ENCODE results near the gene SLC17A2. TPM values are rescaled to one million over a fixed set of nuclear protein-coding genes. Genes with fewer than 3 reads are reported as not detected.

The SLC17A2 gene
- total RNA-seq, 2 experiments from 2014 or later: 0.07 TPM; not detected in 1

Other genes starting within 250 kb of the SLC17A2 start
- gene SLC17A4, start 175.9 kb downstream of the SLC17A2 start, total RNA-seq: not detected
- gene SLC17A1, start 98.6 kb downstream of the SLC17A2 start, total RNA-seq: under 1 TPM in 1 of 2 experiments, not detected in 1; 0.09 TPM
- under 1 TPM; 0.21 to 0.33 TPM for gene SLC17A3, start 56.4 kb downstream of the SLC17A2 start, total RNA-seq
- 10 to 100 TPM; 24.9 TPM for gene TRIM38, start 32.1 kb upstream of the SLC17A2 start, total RNA-seq
- gene HFE, start 156.7 kb upstream of the SLC17A2 start, total RNA-seq: 1 to 10 TPM; 1.1 to 1.4 TPM

Measured in activated CD4-positive, alpha-beta T cell treated with anti-CD3 and anti-CD28 coated beads for 36 hours (primary cell).